ENCODE data around the gene CNDP2.

The CNDP2 gene

GRCh38 chr18:74495581-74496507 is at the start of gene CNDP2:
Gene CNDP2, plus strand, starts transcription at chr18:74496363. Its CDS starts 3,611 bp downstream, at chr18:74499974.
- FAIRE-seq, result peak; percentile 98

DNA sequence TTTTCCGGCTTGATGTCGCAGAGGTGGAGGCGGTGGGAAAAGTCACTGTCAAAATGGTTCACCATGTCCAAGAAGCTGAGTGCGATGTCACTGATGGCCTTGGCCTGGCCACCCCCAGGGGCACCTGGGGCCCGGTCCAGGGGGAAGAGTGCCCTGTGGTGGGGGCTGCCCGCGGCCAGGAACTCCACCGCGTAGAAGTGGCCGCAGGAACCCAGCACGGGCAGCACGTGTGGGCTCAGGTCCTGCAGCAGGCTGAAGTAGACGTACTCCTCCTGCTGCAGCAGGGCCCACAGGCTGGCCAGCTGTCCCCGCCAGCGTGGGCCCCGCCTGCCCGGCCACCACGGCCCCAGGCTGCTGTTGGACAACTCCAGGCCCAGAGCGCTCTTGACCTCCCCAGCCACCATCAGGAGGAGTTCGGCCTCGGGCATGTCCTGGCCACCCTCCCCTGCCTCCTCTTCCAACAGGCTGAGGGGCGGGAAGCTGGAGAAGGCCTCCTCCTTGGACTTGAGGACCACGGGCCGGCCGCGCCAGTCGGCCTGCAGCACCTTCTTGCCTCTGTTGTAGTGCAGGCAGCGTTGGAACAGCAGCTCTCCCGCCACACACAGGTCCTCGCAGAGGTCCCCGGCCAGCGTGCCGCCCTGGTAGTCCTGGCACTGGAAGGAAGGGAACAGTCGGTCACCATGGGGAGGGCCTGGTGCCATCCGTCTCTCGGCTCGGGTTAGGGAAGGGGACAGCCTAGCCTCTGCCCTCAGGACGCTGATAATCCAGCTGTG is 49.3 kb upstream of the CNDP2 start:
- no peak for FAIRE-seq

DNA sequence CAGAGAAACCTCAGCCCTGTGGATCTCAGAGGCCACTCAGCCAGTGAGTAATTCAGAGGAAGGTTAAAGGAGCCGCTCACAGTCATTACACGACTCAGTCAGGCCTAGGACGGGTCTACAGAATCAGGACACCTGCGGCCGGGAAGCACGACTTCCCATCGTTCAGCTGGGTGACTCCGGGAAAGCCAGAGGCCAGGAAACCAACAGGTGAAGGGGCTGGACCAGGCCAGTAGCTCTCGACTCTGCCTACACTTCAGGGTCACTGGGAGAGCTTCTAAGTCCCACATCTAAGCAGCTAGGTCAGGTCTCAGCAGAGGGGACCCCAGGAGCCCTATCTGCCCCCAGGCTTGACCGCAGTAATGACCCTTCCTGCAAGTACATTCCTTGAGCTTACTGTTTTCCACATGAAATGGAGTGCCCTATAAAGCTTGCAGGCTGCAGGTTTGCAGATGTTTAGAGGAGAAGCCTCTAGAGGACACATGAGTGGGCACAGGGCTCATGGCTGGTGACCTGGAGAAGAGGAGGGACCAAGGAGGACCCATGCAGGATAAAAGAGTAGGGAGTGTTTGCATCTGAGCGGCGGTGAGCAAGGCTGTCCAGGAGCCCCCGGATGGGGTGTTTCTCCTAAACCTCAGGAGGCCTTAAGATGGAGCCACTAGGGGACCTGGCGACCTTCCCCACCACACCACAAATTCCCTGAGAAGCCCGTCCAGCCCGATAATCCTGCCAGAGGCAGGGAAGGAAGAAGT is 48.6 kb upstream of the CNDP2 start:
- FAIRE-seq, result no peak

GRCh38 chr18:74450626-74451025 is 45.5 kb upstream of the CNDP2 start:
- no peak for FAIRE-seq

DNA sequence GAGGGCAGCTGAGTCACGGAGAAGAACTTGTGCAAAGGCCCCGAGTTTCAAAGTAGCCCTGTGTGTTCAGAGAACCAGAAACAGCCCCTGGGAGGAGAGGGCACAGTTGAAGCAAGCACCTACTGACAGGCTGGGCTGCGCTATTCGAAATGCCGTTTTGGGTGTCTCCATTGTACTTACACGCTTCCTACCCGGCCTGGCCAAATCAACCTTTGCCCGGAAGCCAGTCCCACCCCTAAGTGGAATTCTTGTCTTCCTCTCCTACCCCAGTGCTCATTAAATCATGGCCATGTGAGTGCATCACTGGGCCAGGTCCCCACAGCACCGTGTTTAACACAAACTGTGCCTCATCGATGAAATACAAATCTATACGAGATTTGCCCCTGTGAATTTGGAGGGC is 45.0 kb upstream of the CNDP2 start:
- FAIRE-seq, result no peak

DNA sequence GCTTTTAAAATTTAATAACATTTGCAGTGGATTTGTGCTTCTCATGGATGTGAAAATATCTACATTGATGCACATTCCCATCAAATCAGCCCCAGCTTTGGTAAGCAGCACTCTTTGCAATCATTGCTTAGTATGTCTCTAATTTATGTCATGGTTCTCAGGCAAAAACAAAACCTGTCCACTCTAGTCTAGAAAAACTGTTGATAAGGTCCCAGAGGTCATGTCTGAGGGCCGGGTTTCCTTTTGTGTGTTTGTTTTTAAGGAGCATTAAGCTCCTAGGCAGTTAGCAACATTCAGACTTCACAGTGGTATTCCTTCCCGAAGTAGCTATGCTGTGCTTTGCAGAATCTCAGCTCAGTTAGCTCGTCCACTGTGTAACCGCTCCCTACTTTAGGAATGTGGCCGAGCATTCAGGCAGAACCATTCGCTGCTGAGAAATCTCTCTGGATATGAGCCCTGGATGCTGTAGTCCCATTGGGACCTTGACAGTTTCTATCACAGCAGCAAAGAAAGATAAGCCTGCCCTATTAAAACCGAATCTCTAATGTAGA is 43.1 kb upstream of the CNDP2 start:
- FAIRE-seq, result no peak

- FAIRE-seq, result no peak
Observed at GRCh38 chr18:74453642-74454198, 42.4 kb upstream of the CNDP2 start.

DNA sequence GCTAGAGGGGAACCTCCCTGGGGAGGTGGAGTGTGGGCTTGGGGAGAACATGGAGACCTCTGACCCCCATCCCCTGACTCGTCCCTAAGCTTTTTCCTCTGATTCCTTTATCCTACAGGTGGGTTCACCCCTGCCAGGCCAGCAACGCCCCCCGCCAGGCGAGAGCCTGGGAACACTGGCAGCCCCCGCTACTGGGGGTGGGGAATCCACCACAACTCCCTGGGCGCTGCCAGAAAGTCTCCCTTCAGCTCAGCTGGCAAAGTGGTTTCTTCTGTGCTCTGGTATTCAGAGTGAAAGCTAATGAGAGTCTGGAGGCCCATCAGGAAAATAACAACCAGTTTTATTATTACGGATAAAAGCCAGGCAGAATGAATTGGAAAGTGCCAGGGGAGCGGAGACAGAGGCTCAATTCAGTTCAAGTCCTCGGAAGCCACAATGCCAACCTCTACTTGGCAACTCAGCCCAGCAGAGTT is 41.8 kb upstream of the CNDP2 start:
- no peak for FAIRE-seq

GRCh38 chr18:74455386-74455785 is 40.8 kb upstream of the CNDP2 start:
- no peak for FAIRE-seq

- no peak for FAIRE-seq
Observed at GRCh38 chr18:74456017-74456348, 40.2 kb upstream of the CNDP2 start.

DNA sequence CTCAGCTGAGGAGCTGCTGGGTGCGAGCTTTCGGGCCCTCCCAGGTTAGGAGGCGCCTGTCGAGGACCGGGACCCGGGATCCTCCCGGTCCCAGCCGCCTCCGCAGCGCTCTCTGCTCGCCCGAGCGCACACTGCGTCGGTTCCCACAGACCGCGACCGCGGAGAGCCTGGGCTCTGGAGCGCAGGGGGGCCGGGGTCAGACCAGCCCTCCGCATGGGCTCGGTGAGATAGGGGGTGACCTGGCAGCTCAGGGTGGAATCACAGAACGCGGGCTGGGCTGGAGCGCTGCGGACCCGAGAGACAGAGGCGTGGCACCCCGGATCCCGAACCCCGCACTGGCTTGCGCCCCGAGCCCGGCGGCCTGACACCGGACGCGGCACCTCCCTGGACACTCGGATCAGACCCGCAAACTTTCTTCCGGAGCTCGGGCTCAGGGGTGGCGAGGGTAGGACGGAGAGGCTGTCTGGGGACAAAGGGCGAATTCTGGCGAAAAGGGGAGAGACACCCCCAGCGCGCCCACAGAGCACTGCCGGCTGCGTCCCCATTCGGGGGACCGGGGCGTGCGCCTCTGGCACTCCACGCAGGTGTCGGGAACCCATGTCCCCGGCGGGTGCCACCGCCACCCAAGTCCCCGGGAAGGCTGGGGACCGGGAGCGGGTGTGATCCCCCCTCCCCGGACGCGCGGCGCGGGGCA is 39.7 kb upstream of the CNDP2 start:
- FAIRE-seq, result no peak

- FAIRE-seq, result no peak
Observed at GRCh38 chr18:74457043-74457724, 39.0 kb upstream of the CNDP2 start, which contains the start of gene DIPK1C. Gene DIPK1C, minus strand, starts transcription at chr18:74457308. Its CDS starts 49 bp downstream, at chr18:74457259.

DNA sequence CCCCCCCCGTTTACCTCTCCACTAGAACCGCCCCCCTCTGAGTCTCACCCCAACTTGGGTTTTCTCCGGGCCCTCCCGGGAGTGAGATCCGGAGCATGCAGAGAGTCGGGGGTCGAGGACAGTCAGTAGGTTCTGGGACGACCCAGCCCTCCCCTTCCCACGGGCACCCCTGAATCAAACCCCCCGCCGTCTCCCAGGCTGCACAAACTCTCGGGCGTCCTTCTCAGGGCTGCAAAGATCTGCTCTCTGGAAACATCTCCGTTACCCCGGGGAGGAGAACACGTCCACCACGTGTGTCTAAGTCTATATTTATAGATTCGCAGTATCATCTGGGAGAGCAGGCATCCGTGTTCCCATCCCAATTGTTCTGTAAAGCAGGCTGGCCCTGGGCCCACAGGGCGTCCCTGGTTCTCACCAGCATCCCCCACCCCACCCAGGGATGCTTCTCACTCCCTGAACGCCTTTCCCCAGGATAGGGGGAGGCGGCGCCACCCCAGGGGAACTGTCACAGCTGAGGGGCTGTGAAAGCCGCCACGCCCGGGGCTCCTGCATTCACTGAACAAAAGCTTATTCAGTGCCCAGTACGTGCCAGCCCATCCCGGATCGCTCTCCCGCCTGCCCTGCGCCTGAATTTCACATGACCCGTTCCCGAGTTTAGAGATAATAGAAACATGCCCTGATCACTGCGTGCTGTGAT is 38.3 kb upstream of the CNDP2 start:
- no peak for FAIRE-seq

GRCh38 chr18:74459889-74460288 is 36.3 kb upstream of the CNDP2 start:
- FAIRE-seq, result no peak

GRCh38 chr18:74460825-74461224 is 35.3 kb upstream of the CNDP2 start:
- FAIRE-seq, result no peak

GRCh38 chr18:74463254-74463653 is 32.9 kb upstream of the CNDP2 start:
- FAIRE-seq, result no peak

DNA sequence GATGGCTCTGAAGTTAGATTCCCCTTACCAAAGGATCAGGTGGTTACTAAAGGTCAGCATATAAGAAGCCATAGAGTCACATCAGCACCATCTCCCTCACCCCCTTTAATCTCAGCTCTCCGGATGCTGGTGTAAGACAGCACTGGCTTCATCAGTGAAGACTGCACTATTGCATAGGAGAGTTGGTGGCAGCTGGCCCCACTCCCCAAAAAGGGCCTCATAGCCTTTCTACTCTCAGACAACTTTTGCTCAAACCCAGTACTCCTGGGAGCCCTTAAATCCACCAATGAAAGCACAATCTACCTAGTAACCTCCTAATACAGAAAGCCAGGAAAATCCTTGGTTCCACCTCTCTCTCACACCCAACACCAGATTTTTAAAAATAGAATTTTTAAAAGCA is 32.2 kb upstream of the CNDP2 start:
- FAIRE-seq, result no peak

GRCh38 chr18:74465775-74466174 is 30.4 kb upstream of the CNDP2 start:
- FAIRE-seq, result no peak

DNA sequence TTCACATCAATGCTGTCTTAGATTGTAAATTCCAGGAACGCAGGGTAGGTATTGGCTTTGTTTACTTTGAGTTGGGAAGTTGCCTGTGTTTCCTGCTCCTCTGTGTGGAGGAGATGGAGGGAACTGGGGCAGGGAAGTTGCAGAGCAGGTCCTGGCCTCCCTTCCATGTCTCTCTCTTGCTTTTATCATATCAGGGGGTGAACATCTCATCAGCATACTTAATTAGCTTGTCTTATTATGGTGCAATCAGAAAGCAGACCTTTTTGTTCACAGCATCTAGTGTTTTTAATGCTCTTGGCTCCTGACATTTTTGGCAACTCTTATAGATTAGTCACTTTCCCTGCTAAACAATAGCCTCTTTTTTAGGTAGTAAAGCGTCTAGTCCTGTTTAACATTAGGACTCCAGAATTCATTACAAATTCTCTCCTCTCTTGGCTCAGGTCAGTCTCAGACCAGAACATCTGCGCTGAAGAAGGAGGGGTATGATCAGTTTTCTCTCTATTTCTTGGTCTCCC is 27.6 kb upstream of the CNDP2 start:
- FAIRE-seq, result no peak

GRCh38 chr18:74472312-74472711 is 23.9 kb upstream of the CNDP2 start:
- no peak for FAIRE-seq
